Endothelial cell of umbilical vein (primary cell): Measurements from ENCODE around the gene DDX10. TPM values are rescaled to one million over a fixed set of nuclear protein-coding genes. Genes with fewer than 3 reads are reported as not detected.

Source experiments
- BruUV-seq: library from RNA; stranded (reverse); fragments of 400-500 nt; replicated peaks from 2 replicates; lab custom pipeline; 2021; lab: Mats Ljungman, UMichigan
- CTCF ChIA-PET: fragments of 300-600, 350-600 bp; sonication (Branson Sonifier 250); formaldehyde crosslinking; loops from one replicate; lab custom pipeline; 2021; ENCODE audit warnings: antibody characterized with exemption, inconsistent platforms; lab: Charles Lee
- POLR2A ChIA-PET: fragments of 300-600, 350-600 bp; sonication (Branson Sonifier 250); formaldehyde crosslinking; loops from one replicate; lab custom pipeline; 2021; ENCODE audit warnings: antibody characterized with exemption, inconsistent platforms; lab: Charles Lee
- DNase-seq: peaks from one replicate; pipeline ENCODE4 v3.0.0-alpha.2; 2011; ENCODE audit warnings: low read depth, low spot score
- FAIRE-seq: peaks from 2 replicates; lab custom pipeline; 2011; peaks lifted over from hg19 to GRCh38; lab: Jason Lieb, UNC
- H2AFZ ChIP-seq: 2 replicates; pipeline ENCODE4 v1.6.0; 2012; ENCODE audit warnings: low read depth, low read length, control low read depth, inconsistent platforms
- H3K27ac ChIP-seq: 2 replicates; pipeline ENCODE4 v1.5.1; 2011; ENCODE audit warnings: low read depth, mild to moderate bottlenecking, control low read depth, low read length, moderate library complexity; ENCODE audit not compliant: insufficient read depth
- H3K27me3 ChIP-seq, 2 experiments: 2 replicates each; pipeline versions ENCODE4 v1.6.0 to v1.6.1; 2011; ENCODE audit warnings: low read length in 2 of 2, mixed read lengths in 1 of 2; ENCODE audit not compliant: control insufficient read depth in 2 of 2, insufficient read depth in 2 of 2
- H3K36me3 ChIP-seq, 2 experiments: 2 replicates in 1 of 2; 3 replicates in 1 of 2; pipeline ENCODE4 v1.5.1; 2011; ENCODE audit warnings: low read length in 2 of 2, mild to moderate bottlenecking in 1 of 2, moderate library complexity in 1 of 2; ENCODE audit not compliant: control insufficient read depth in 2 of 2, insufficient read depth in 2 of 2; ENCODE audit errors: extremely low read depth in 1 of 2
- H3K4me1 ChIP-seq: 3 replicates; pipeline ENCODE4 v1.5.1; 2011; ENCODE audit warnings: mild to moderate bottlenecking, low read length; ENCODE audit not compliant: control insufficient read depth, insufficient read depth; ENCODE audit errors: extremely low read depth
- H3K4me2 ChIP-seq: 2 replicates; pipeline ENCODE4 v1.6.1; 2011; ENCODE audit warnings: low read length, control low read depth, mixed read lengths; ENCODE audit not compliant: insufficient read depth
- H3K4me3 ChIP-seq, 3 experiments: fragments of 200-600 bp in 1 of 3; sonication (generic), shearing (Covaris generic) in 1 of 3; replicated peaks in 1 of 3; 2 replicates each; pipeline ENCODE4 v1.5.1; 2011 to 2016; ENCODE audit warnings: control low read depth in 3 of 3, low read length in 3 of 3, mild to moderate bottlenecking in 2 of 3, inconsistent platforms in 1 of 3, low read depth in 1 of 3, moderate library complexity in 1 of 3; ENCODE audit not compliant: insufficient read depth in 1 of 3
- H3K79me2 ChIP-seq: 2 replicates; pipeline ENCODE4 v1.6.0; 2012; ENCODE audit warnings: low read length, inconsistent platforms; ENCODE audit not compliant: control insufficient read depth, insufficient read depth
- H3K9ac ChIP-seq: replicated peaks from 2 replicates; pipeline ENCODE3; 2011; ENCODE audit warnings: low read length, control low read depth; ENCODE audit not compliant: insufficient read depth; ENCODE audit errors: extremely low read depth
- H3K9me1 ChIP-seq: replicated peaks from 3 replicates; pipeline ENCODE4 v1.6.0; 2011; ENCODE audit warnings: mild to moderate bottlenecking, low read length; ENCODE audit not compliant: control insufficient read depth, insufficient read depth; ENCODE audit errors: extremely low read depth
- H3K9me3 ChIP-seq: replicated peaks from 2 replicates; pipeline ENCODE4 v1.5.1; 2012; ENCODE audit warnings: low read length, inconsistent platforms; ENCODE audit not compliant: control insufficient read depth, insufficient read depth
- H4K20me1 ChIP-seq: replicated peaks from 2 replicates; pipeline ENCODE3; 2011; ENCODE audit warnings: mild to moderate bottlenecking, low read length; ENCODE audit not compliant: control insufficient read depth, insufficient read depth; ENCODE audit errors: extremely low read depth
- CTCF ChIP-seq, 2 donors: IDR thresholded peaks; 1 replicate in 1 of 2; 2 replicates in 1 of 2; pipeline ENCODE4 v1.5.1; 2011; ENCODE audit warnings: low read length in 2 of 2, mild to moderate bottlenecking in 2 of 2, moderate library complexity in 2 of 2, control low read depth in 1 of 2, inconsistent platforms in 1 of 2, low read depth in 1 of 2; ENCODE audit not compliant: insufficient read depth in 1 of 2; ENCODE audit errors: extremely low read depth in 1 of 2
- EZH2 ChIP-seq: IDR thresholded peaks from 2 replicates; pipeline ENCODE4 v1.6.1; 2012; ENCODE audit warnings: borderline replicate concordance, low read depth, mild to moderate bottlenecking, moderate library complexity, low read length, inconsistent platforms; ENCODE audit not compliant: severe bottlenecking
- FOS ChIP-seq: IDR thresholded peaks from 2 replicates; pipeline ENCODE4 v1.6.1; 2011; ENCODE audit warnings: mild to moderate bottlenecking, low read length, moderate library complexity, borderline replicate concordance; ENCODE audit not compliant: insufficient read depth
- GATA2 ChIP-seq: IDR thresholded peaks from 2 replicates; pipeline ENCODE4 v1.7.0; 2011; ENCODE audit warnings: low read depth, mild to moderate bottlenecking, moderate library complexity, mixed read lengths, low read length; ENCODE audit not compliant: insufficient read length, insufficient read depth
- JUN ChIP-seq: IDR thresholded peaks from 2 replicates; pipeline ENCODE4 v1.6.1; 2011; ENCODE audit warnings: borderline replicate concordance, low read depth; ENCODE audit not compliant: insufficient read length, insufficient read depth
- MAX ChIP-seq: IDR thresholded peaks from 2 replicates; pipeline ENCODE4 v1.6.1; 2011; ENCODE audit not compliant: insufficient read depth, insufficient read length
- MYC ChIP-seq: IDR thresholded peaks from one replicate; pipeline ENCODE4 v1.6.1; 2011; ENCODE audit warnings: mild to moderate bottlenecking, low read depth, low read length
- POLR2A ChIP-seq: IDR thresholded peaks from 2 replicates; pipeline ENCODE4 v1.6.1; 2012; ENCODE audit warnings: low read depth, mild to moderate bottlenecking, control low read depth, low read length
- POLR2AphosphoS5 ChIP-seq: IDR thresholded peaks from 2 replicates; pipeline ENCODE4 v1.6.1; 2012; ENCODE audit warnings: low read depth, mild to moderate bottlenecking, control low read depth, low read length, moderate library complexity; ENCODE audit not compliant: insufficient read depth
- dilution Hi-C: fragments of 300-500 bp; cut with MboI; formaldehyde crosslinking; loops from one replicate; pipeline ENCODE4 v1.15.0; 2019; ENCODE audit warnings: low sequenced_read_pairs; ENCODE audit not compliant: extremely low pct_ligation_motif_present
- intact Hi-C: fragments of 100-400 bp; cut with micrococcal nuclease; formaldehyde crosslinking; loops from one replicate; pipeline ENCODE4 v1.10.0; 2022
- polyA plus RNA-seq, 4 experiments: library from polyadenylated mRNA; depleted of rRNA in 3 of 4; stranded (reverse) in 3 of 4; unstranded in 1 of 4; fragments of >200 nt; gene quantifications; 2 replicates each; pipeline versions ENCODE4 v1.2.1 to v1.2.3, GENCODE V29; 2011 to 2012; ENCODE audit warnings: missing spikeins in 1 of 4
- total RNA-seq: library from RNA; stranded (reverse); gene quantifications from 2 replicates; pipeline ENCODE4 v1.2.3, GENCODE V29; 2021

The DDX10 gene
- total and polyA plus RNA-seq, 2 donors (not counting 3 experiments of a cell fraction or from before 2014, with no cell fraction given): 29.8 to 35.2 TPM

GRCh38 chr11:108757630-108758029, 92.8 kb downstream of the DDX10 start:
- H3K4me1 ChIP-seq: no peaks in the 10 kb centered on the region
- H3K27me3 ChIP-seq: no peaks in the 10 kb centered on the region
- H2AFZ ChIP-seq: no peak overlapping the region
- no peaks in the 10 kb centered on the region for H3K9me3 ChIP-seq
- DNase-seq: no peak
- FAIRE-seq: no peak
- no peak overlapping the region for H3K4me3 ChIP-seq
- TF ChIP-seq CTCF (IDR thresholded peaks at IDR 0.05; ENCODE audit: extremely low read depth in 1 of 2, insufficient read depth in 1 of 2, low read depth in 1 of 2, low read length in 2 of 2): no peak
- TF ChIP-seq MAX: no peak
- TF ChIP-seq FOS: no peak
- TF ChIP-seq GATA2: no peak
- H3K9ac ChIP-seq: no peak overlapping the region
- ChIA-PET CTCF (interaction anchor here (0.7 kb wide), 1 partner anchor 31 kb away, joined by 3 read pairs; no protein-coding TSS in a partner anchor), POLR2A (no interaction called here)
- H3K36me3 ChIP-seq: no peaks in the 10 kb centered on the region
- H3K9me1 ChIP-seq: no peaks in the 10 kb centered on the region
- dilution Hi-C loops: no loop called here
- intact Hi-C loops: no loop called here
- peaks cover 39% of the 10 kb centered on the region for H3K79me2 ChIP-seq
- no peak overlapping the region for H3K4me2 ChIP-seq
- H4K20me1 ChIP-seq: no peaks in the 10 kb centered on the region
- H3K27ac ChIP-seq: no peak overlapping the region
- BruUV-seq: no TSS peak

GRCh38 chr11:108758458-108758857, 93.6 kb downstream of the DDX10 start:
- Histone ChIP-seq H3K27me3 (no peaks in the 10 kb centered on the region), H3K9ac (no peak overlapping the region), H3K4me1 (no peaks in the 10 kb centered on the region), H4K20me1 (no peaks in the 10 kb centered on the region), H3K9me1 (no peaks in the 10 kb centered on the region), H3K9me3 (no peaks in the 10 kb centered on the region), H3K79me2 (peaks cover 39% of the 10 kb centered on the region), H3K4me3 (no peak overlapping the region), H3K36me3 (no peaks in the 10 kb centered on the region), H3K27ac (no peak overlapping the region), H3K4me2 (no peak overlapping the region), H2AFZ (no peak overlapping the region)
- dilution Hi-C loops: no loop called here
- no peak for TF ChIP-seq JUN
- TF ChIP-seq MAX: no peak
- no peak for TF ChIP-seq FOS
- no peak for TF ChIP-seq POLR2AphosphoS5
- TF ChIP-seq CTCF (IDR thresholded peaks at IDR 0.05; ENCODE audit: extremely low read depth in 1 of 2, insufficient read depth in 1 of 2, low read depth in 1 of 2, low read length in 2 of 2): no peak
- TF ChIP-seq EZH2: no peak
- no peak for TF ChIP-seq POLR2A
- TF ChIP-seq MYC: no peak
- TF ChIP-seq GATA2: no peak
- FAIRE-seq (no peak), DNase-seq (no peak)
- POLR2A ChIA-PET: no interaction called here
- CTCF ChIA-PET: no interaction called here
- no TSS peak for BruUV-seq
- intact Hi-C loops: no loop called here
